Osteocyte (in vitro differentiated cells): Measurements from ENCODE around the gene ZBTB24. TPM values are rescaled to one million over a fixed set of nuclear protein-coding genes. Genes with fewer than 3 reads are reported as not detected.

Experiments
- DNase-seq: peaks from one replicate; pipeline ENCODE4 v3.0.0; 2021; ENCODE audit warnings: mixed read lengths; ENCODE audit not compliant: unreplicated experiment; ENCODE audit errors: extremely low spot score
- H3K27ac Mint-ChIP-seq: one replicate; pipeline ENCODE4 v1.8.0; 2021; ENCODE audit warnings: mild to moderate bottlenecking, mixed read lengths; ENCODE audit not compliant: unreplicated experiment
- H3K27me3 Mint-ChIP-seq: one replicate; pipeline ENCODE4 v1.8.0; 2021; ENCODE audit warnings: mixed read lengths; ENCODE audit not compliant: unreplicated experiment
- H3K36me3 Mint-ChIP-seq: one replicate; pipeline ENCODE4 v1.8.0; 2021; ENCODE audit warnings: mixed read lengths; ENCODE audit not compliant: unreplicated experiment
- H3K4me1 Mint-ChIP-seq: one replicate; pipeline ENCODE4 v1.8.0; 2021; ENCODE audit warnings: mixed read lengths; ENCODE audit not compliant: unreplicated experiment
- H3K4me3 Mint-ChIP-seq: one replicate; pipeline ENCODE4 v1.8.0; 2021; ENCODE audit warnings: mild to moderate bottlenecking, moderate library complexity, mixed read lengths; ENCODE audit not compliant: unreplicated experiment
- H3K9me3 Mint-ChIP-seq: one replicate; pipeline ENCODE4 v1.8.0; 2021; ENCODE audit warnings: mixed read lengths; ENCODE audit not compliant: unreplicated experiment
- total RNA-seq: library from RNA; stranded (reverse); gene quantifications from 2 replicates; pipeline ENCODE4 v1.2.1, GENCODE V29; 2021
- TF ChIP-seq, protein P1 (sequence below): fragments of 200-600 bp; sonication (generic); IDR thresholded peaks from 2 replicates; pipeline ENCODE4 v1.5.0; 2021; ENCODE audit warnings: antibody characterized with exemption, mild to moderate bottlenecking, moderate library complexity

The ZBTB24 gene
- total RNA-seq, 1 donor from 2014 or later = 6.2 TPM

DNA sequence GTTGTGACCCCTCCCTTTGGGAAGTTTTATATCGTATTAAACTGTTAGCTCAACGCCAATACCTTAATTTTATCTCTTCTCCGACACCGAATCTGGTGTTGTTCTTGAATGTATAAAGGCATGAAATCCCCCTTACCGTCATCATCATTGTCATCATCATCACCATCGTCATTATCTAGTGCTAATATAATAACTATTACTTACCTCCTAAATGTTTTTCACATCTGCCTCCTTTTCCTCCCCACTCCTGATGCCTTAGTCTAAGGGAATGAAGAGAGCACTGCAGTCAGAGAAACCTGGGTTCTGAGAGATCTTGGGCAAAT, 677 bp upstream of the ZBTB24 start:
- Mint-ChIP-seq H3K4me3 (peak overlapping the region; percentile 62), H3K36me3 (peaks cover 19% of the 10 kb centered on the region), H3K4me1 (peaks cover 28% of the 10 kb centered on the region), H3K27me3 (peaks cover 17% of the 10 kb centered on the region), H3K9me3 (no peaks in the 10 kb centered on the region), H3K27ac (peak overlapping the region; percentile 5)
- TF ChIP-seq, protein P1, sequence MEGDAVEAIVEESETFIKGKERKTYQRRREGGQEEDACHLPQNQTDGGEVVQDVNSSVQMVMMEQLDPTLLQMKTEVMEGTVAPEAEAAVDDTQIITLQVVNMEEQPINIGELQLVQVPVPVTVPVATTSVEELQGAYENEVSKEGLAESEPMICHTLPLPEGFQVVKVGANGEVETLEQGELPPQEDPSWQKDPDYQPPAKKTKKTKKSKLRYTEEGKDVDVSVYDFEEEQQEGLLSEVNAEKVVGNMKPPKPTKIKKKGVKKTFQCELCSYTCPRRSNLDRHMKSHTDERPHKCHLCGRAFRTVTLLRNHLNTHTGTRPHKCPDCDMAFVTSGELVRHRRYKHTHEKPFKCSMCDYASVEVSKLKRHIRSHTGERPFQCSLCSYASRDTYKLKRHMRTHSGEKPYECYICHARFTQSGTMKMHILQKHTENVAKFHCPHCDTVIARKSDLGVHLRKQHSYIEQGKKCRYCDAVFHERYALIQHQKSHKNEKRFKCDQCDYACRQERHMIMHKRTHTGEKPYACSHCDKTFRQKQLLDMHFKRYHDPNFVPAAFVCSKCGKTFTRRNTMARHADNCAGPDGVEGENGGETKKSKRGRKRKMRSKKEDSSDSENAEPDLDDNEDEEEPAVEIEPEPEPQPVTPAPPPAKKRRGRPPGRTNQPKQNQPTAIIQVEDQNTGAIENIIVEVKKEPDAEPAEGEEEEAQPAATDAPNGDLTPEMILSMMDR = no peak
- DNase-seq = no peak

DNA sequence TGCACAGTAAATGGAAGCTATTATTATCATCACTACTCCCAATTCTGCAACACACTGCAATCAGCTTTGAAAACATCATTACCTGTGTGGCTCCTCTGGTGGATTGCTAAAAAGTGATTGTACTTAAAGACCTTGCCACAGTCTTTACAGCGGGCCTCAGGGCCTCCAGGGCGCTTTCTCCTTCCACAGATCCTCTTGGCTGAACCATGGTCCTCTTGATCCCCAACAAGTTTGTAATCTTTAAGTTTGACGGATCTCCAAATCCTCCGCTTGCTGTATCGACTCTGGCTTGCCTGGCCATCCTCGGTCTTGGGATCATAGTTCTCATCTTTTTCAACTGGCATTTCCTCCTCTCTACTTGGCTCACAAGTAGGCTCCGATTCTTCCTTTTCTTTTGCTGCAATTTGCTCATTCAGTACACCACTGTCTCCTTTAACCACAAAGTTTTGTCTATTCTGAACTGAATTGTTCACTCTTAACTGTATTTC, 2.0 kb downstream of the ZBTB24 start:
- Mint-ChIP-seq H3K36me3 (peaks cover 25% of the 10 kb centered on the region), H3K4me1 (peaks cover 39% of the 10 kb centered on the region), H3K4me3 (no peak overlapping the region), H3K9me3 (no peaks in the 10 kb centered on the region), H3K27ac (no peak overlapping the region), H3K27me3 (no peaks in the 10 kb centered on the region)
- DNase-seq = no peak
- TF ChIP-seq, protein P1 = no peak

GRCh38 chr6:109478841-109479624, 4.0 kb downstream of the ZBTB24 start:
- Mint-ChIP-seq H3K36me3 (peaks cover 37% of the 10 kb centered on the region), H3K27ac (peak overlapping the region; percentile 58), H3K4me3 (peak overlapping the region; percentile 23), H3K27me3 (no peaks in the 10 kb centered on the region), H3K4me1 (peaks cover 39% of the 10 kb centered on the region), H3K9me3 (no peaks in the 10 kb centered on the region)
- no peak for DNase-seq
- TF ChIP-seq, protein P1 = no peak

DNA sequence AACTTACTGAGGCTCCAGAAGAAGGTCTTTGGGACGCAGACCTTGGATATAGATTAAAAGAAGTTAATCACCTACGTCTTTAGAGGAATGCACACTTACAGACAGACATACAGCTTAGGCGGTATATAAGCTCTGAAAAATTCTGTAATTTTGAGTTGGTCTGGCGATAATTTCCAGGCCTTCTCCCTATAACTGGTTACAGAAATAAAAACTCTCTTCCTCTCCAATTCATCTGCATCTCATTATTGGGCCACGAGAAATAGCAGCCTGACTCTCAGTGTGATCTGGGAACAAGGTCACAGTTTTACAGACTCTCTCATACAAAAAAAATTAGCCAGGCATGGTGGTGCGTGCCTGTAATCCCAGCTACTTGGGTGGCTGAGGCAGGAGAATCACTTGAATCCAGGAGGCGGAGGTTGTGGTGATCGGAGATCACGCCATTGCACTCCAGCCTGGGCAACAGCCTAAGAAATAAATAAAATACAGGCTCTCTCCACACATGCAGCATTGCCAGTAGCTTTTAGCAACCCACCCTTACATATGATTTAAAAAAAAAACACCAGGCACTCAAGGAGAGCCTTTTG, 4.7 kb downstream of the ZBTB24 start:
- no peaks in the 10 kb centered on the region for H3K27me3 Mint-ChIP-seq
- peaks cover 44% of the 10 kb centered on the region for H3K36me3 Mint-ChIP-seq
- peak overlapping the region; percentile 58 for H3K27ac Mint-ChIP-seq
- peak overlapping the region; percentile 23 for H3K4me3 Mint-ChIP-seq
- TF ChIP-seq, protein P1 = no peak
- no peak for DNase-seq
- H3K4me1 Mint-ChIP-seq = peaks cover 39% of the 10 kb centered on the region
- H3K9me3 Mint-ChIP-seq = no peaks in the 10 kb centered on the region

DNA sequence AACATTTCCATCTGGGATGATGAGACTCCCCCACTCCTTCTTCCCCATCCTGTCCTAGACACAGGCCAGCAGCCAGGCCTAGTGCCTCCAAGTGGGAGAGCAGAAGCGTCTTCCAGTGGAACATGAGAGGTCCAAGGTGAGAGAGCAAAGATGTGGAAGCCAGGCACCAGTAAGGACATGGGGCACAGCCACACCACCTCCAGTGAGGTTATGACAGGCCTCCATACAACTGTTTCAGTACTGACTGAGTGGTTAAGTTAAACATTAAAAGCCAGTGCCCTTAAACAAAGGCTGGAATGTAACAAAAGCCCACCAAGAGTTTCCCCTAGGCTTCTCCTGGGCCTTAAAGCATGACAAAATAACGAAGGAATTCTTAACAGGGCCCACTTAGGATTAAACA, 5.3 kb downstream of the ZBTB24 start:
- Mint-ChIP-seq H3K9me3 (no peaks in the 10 kb centered on the region), H3K4me3 (no peak overlapping the region), H3K27ac (peak overlapping the region; percentile 28), H3K36me3 (peaks cover 49% of the 10 kb centered on the region), H3K27me3 (no peaks in the 10 kb centered on the region), H3K4me1 (peaks cover 39% of the 10 kb centered on the region)
- TF ChIP-seq, protein P1 = no peak
- no peak for DNase-seq
